ENCODE data around the gene NEMP2.

- TF ChIP-seq CTCF (IDR thresholded peaks at IDR 0.05): no peak
- no peak for TF ChIP-seq POLR2A (IDR thresholded peaks at IDR 0.05)
These were observed 3.7 kb upstream of the NEMP2 start for GRCh38 chr2:190538201-190538600.

All from lower leg skin (tissue), 3 donors.